Tibial artery (tissue), 4 donors: ENCODE results near the gene CERCAM.
"Not testable (repeated sequence)": the region's sequence is repeated elsewhere in the genome, so short reads cannot be mapped to it uniquely, and the experiment has no call there.

Source experiments
- DNase-seq, 2 donors: peaks; one replicate each; pipeline ENCODE4 v3.0.0-alpha.2; 2019
- H3K27ac ChIP-seq, 2 donors: fragments of 200-600 bp; sonication (generic) in 1 of 2; 1 replicate in 1 of 2; 2 replicates in 1 of 2; pipeline ENCODE4 v1.5.1; 2018 to 2019; ENCODE audit warnings: mild to moderate bottlenecking in 1 of 2
- H3K27me3 ChIP-seq, 2 donors: fragments of 200-600 bp; sonication (generic) in 1 of 2; one replicate each; pipeline versions ENCODE4 v1.5.1 to v1.6.0; 2016 to 2019
- H3K36me3 ChIP-seq, 3 donors: fragments of 200-600 bp; sonication (generic) in 2 of 3; one replicate each; pipeline ENCODE4 v1.5.1; 2016 to 2019; ENCODE audit warnings: mild to moderate bottlenecking in 2 of 3
- H3K4me1 ChIP-seq, 4 donors: fragments of 200-600 bp; sonication (generic) in 2 of 4; 1 replicate in 3 of 4; 2 replicates in 1 of 4; pipeline ENCODE4 v1.5.1; 2016 to 2019
- H3K4me3 ChIP-seq, 2 donors: fragments of 200-600 bp; sonication (generic) in 1 of 2; 1 replicate in 1 of 2; 2 replicates in 1 of 2; pipeline ENCODE4 v1.5.1; 2018 to 2019; ENCODE audit warnings: mild to moderate bottlenecking in 2 of 2
- H3K9me3 ChIP-seq, 3 donors: fragments of 200-600 bp; sonication (generic) in 1 of 3; one replicate each; pipeline ENCODE4 v1.5.1; 2016 to 2019
- CTCF ChIP-seq, 2 experiments: fragments of 200-600 bp in 1 of 2; fragments of 450-650 bp in 1 of 2; IDR thresholded peaks; one replicate each; pipeline ENCODE4 v1.5.1; 2017 to 2019; ENCODE audit warnings: antibody characterized with exemption in 2 of 2, mild to moderate bottlenecking in 1 of 2, moderate library complexity in 1 of 2
- intact Hi-C: fragments of 100-400 bp; cut with DNase I; formaldehyde crosslinking; loops from one replicate; pipeline ENCODE4 v1.15.0; 2023; ENCODE audit warnings: low total_unique reads

Gene CERCAM

DNA sequence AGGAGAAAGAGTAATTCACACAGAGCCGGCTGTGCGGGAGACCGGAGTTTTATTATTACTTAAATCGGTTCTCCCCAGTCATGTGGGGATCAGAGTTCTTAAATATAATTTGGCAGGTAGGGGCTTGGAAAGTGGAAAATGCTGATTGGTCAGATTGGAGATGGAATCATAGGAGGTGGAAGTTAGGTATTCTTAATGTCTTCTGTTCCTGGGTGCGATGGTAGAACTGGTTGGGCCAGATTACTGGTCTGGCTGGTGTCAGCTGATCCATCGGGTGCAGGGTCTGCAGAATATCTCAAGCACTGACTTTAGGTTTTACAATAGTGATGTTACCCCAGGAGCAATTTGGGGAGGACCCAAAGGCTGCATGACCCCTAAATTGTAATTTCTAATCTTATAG, 4.6 kb upstream of the CERCAM start:
- Histone ChIP-seq H3K36me3 (no peaks in the 10 kb centered on the region), H3K27ac (no peak overlapping the region), H3K4me3 (no peak overlapping the region), H3K27me3 (peaks cover 0 to 54% of the 10 kb centered on the region in 2 donors), H3K4me1 (peaks cover 0 to 19% (median 15%) of the 10 kb centered on the region in 4 donors), H3K9me3 (no peaks in the 10 kb centered on the region)
- intact Hi-C loops: no loop called here
- no peak for TF ChIP-seq CTCF (IDR thresholded peaks at IDR 0.05)
- DNase-seq: no peak

- DNase-seq: no peak
- no peak overlapping the region for H3K4me3 ChIP-seq
- no peak overlapping the region for H3K27ac ChIP-seq
- intact Hi-C loops: no loop called here
- H3K9me3 ChIP-seq: no peaks in the 10 kb centered on the region
- H3K27me3 ChIP-seq: peaks cover 0 to 54% of the 10 kb centered on the region in 2 donors
- TF ChIP-seq CTCF (IDR thresholded peaks at IDR 0.05): no peak
- peaks cover 0 to 24% (median 20%) of the 10 kb centered on the region in 4 donors for H3K4me1 ChIP-seq
- H3K36me3 ChIP-seq: no peaks in the 10 kb centered on the region
Observed at GRCh38 chr9:128416432-128417019, 4.1 kb upstream of the CERCAM start.

DNA sequence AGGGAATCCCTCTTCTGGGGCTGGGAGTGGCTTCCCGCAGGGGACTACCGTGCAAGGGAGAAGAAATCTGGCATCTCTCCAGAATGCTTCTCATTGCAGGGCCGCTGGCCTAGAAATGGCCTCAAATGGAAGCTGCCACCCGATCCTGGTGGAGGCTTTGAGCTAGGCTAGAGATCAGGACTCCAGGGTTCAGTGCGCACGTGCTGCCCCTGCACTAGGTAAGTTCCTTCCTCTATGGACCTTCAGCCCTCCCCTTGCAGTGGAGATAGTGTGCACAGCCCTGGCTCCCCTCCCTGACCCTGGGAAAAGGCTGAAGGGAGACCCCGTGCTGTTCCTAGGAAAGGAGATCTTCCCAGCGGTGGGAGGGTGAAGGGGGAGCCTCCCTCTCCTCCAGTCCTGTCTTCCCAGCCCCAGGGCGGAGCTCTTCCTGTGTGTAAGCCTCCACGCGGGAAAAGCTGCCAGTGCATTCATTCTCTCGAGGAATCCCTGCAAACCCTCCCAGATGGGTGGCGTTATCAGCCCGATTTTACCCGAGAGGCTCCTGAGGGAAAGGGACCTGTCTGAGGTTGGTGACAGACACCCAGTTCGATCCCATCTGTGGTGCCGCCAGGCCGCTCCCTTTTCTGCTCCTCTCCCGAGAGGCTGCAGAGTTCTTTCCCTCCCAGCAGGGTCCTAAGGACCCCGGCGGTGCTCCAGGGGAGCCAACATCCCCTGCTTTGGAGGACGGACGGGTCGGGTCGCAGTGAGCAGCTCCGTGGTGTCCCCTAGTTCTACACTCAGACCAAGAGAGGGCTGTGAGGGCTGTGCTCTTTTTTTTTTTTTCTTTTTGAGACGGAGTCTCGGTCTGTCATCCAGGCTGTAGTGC, 1.4 kb upstream of the CERCAM start:
- peaks cover 0 to 30% of the 10 kb centered on the region in 2 donors for H3K27me3 ChIP-seq
- intact Hi-C loops: no loop called here

GRCh38 chr9:128420060-128420650, 502 bp upstream of the CERCAM start:
- DNase-seq: peak; percentile 67 to 84
- no peaks in the 10 kb centered on the region for H3K9me3 ChIP-seq
- H3K36me3 ChIP-seq: peaks cover 0 to 15% (median 8%) of the 10 kb centered on the region in 3 donors
- H3K27ac ChIP-seq: peak overlapping the region; percentile 80 to 81
- peaks cover 0 to 26% (median 24%) of the 10 kb centered on the region in 4 donors for H3K4me1 ChIP-seq
- TF ChIP-seq CTCF (IDR thresholded peaks at IDR 0.05): peak; percentile 75 to 79
- peak overlapping the region; percentile 80 to 99 for H3K4me3 ChIP-seq
- peaks cover 0 to 27% of the 10 kb centered on the region in 2 donors for H3K27me3 ChIP-seq
- intact Hi-C loops: no loop called here

More for the DNA sequence above, 1.4 kb upstream of the CERCAM start:
- peaks cover 0 to 7% (median 4%) of the 10 kb centered on the region in 3 donors for H3K36me3 ChIP-seq
- peak overlapping the region; percentile 80 to 81 for H3K27ac ChIP-seq
- no peak for DNase-seq
- no peak for TF ChIP-seq CTCF (IDR thresholded peaks at IDR 0.05)
- H3K4me3 ChIP-seq: peak overlapping the region; percentile 80 to 99
- no peaks in the 10 kb centered on the region for H3K9me3 ChIP-seq
- H3K4me1 ChIP-seq: peaks cover 0 to 26% (median 24%) of the 10 kb centered on the region in 4 donors

DNA sequence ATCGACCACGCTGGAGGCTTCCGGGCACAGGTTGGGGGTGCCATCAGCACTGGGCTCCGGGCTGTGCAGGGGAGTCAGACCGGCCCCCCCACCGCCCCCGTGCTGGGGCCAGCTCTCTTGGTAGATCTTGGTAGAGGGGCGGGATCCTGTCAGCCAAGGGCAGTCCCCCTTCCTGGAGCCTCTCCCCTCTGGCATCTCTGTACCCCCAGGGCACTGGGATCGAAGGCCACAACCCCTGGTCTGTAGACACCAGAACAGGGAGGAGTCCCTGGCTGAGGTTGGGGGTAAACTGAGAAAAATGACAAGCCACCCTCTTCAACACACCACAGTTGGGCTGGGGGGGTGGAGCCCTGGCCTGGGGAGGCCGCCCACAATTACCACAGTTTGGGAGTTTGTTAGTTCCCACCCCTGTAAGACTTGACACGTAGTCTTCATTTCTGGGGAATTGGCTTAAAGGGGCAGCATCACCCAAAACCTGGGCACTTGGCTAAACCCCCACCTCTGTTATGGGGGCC, 882 bp downstream of the CERCAM start:
- DNase-seq: peak in 1 of 2 donors; percentile 63
- H3K4me1 ChIP-seq: peaks cover 0 to 26% (median 24%) of the 10 kb centered on the region in 4 donors
- H3K36me3 ChIP-seq: peaks cover 0 to 29% (median 8%) of the 10 kb centered on the region in 3 donors
- intact Hi-C loops: no loop called here
- H3K9me3 ChIP-seq: no peaks in the 10 kb centered on the region
- no peak for TF ChIP-seq CTCF (IDR thresholded peaks at IDR 0.05)
- H3K4me3 ChIP-seq: peak overlapping the region; percentile 80 to 99
- H3K27me3 ChIP-seq: peaks cover 0 to 15% of the 10 kb centered on the region in 2 donors
- H3K27ac ChIP-seq: peak overlapping the region; percentile 80 to 81

- H3K9me3 ChIP-seq, intact Hi-C loops, H3K27me3 ChIP-seq, DNase-seq: not testable (repeated sequence)
- Histone ChIP-seq H3K36me3 (peaks cover 0 to 29% (median 8%) of the 10 kb centered on the region in 3 donors), H3K27ac (peak overlapping the region; percentile 80 to 81), H3K4me3 (peak overlapping the region in 1 of 2 donors; percentile 99), H3K4me1 (peaks cover 0 to 26% (median 24%) of the 10 kb centered on the region in 4 donors)
Observed at GRCh38 chr9:128422022-128422782, 1.5 kb downstream of the CERCAM start.
